ENCODE data around the gene SF3B4.
"Not testable (repeated sequence)": the region's sequence is repeated elsewhere in the genome, so short reads cannot be mapped to it uniquely, and the experiment has no call there.

Gene SF3B4

GRCh38 chr1:149963358-149963757 is 35.8 kb upstream of the SF3B4 start:
- TF ChIP-seq, protein P1, sequence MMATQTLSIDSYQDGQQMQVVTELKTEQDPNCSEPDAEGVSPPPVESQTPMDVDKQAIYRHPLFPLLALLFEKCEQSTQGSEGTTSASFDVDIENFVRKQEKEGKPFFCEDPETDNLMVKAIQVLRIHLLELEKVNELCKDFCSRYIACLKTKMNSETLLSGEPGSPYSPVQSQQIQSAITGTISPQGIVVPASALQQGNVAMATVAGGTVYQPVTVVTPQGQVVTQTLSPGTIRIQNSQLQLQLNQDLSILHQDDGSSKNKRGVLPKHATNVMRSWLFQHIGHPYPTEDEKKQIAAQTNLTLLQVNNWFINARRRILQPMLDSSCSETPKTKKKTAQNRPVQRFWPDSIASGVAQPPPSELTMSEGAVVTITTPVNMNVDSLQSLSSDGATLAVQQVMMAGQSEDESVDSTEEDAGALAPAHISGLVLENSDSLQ (IDR thresholded peaks at IDR 0.05): no peak
- no peak for TF ChIP-seq SP1 (IDR thresholded peaks at IDR 0.05)
- TF ChIP-seq FOXK2 (IDR thresholded peaks at IDR 0.05): no peak
- no peak for TF ChIP-seq ARNT (IDR thresholded peaks at IDR 0.05)
- TF ChIP-seq HDGF (IDR thresholded peaks at IDR 0.05; ENCODE audit: borderline replicate concordance): no peak
- no peak for TF ChIP-seq BHLHE40 (IDR thresholded peaks at IDR 0.05; ENCODE audit: borderline replicate concordance)
- TF ChIP-seq ZNF384 (IDR thresholded peaks at IDR 0.05): no peak
- TF ChIP-seq LEF1 (IDR thresholded peaks at IDR 0.05; ENCODE audit: borderline replicate concordance): no peak
- no peak for TF ChIP-seq CTBP1 (IDR thresholded peaks at IDR 0.05; ENCODE audit: borderline replicate concordance)
- TF ChIP-seq FOXA1 (IDR thresholded peaks at IDR 0.05): no peak
- TF ChIP-seq NFRKB (IDR thresholded peaks at IDR 0.05): no peak
- no peak for TF ChIP-seq SUZ12 (IDR thresholded peaks at IDR 0.05)
- no peak for TF ChIP-seq FOXM1 (IDR thresholded peaks at IDR 0.05; ENCODE audit: borderline replicate concordance)
- no peak for TF ChIP-seq TARDBP (IDR thresholded peaks at IDR 0.05)
- no peak for TF ChIP-seq ELF4 (IDR thresholded peaks at IDR 0.05)
- no peak for TF ChIP-seq L3MBTL2 (conservative IDR thresholded peaks at IDR 0.05)
- no peak for DNase-seq (ENCODE audit: extremely low spot score)
- CTCF ChIA-PET: no interaction called here
- POLR2A ChIA-PET: no interaction called here

GRCh38 chr1:149962736-149963135 is 35.1 kb upstream of the SF3B4 start:
- CTCF ChIA-PET: interaction anchor here (0.6 to 1.4 kb wide), 9 partner anchors 20 to 215 kb away, joined by 3 to 7 read pairs (median 4); no protein-coding TSS in a partner anchor
- no peak for DNase-seq (ENCODE audit: extremely low spot score)
- POLR2A ChIA-PET: interaction anchor here (1.4 kb wide), 1 partner anchor 76 kb away, joined by 7 read pairs; a partner anchor contains a TSS
- TF ChIP-seq LEF1 (IDR thresholded peaks at IDR 0.05; ENCODE audit: borderline replicate concordance) (no peak), ELF4 (IDR thresholded peaks at IDR 0.05) (no peak), ZNF384 (IDR thresholded peaks at IDR 0.05) (no peak), HDGF (IDR thresholded peaks at IDR 0.05; ENCODE audit: borderline replicate concordance) (no peak), NFRKB (IDR thresholded peaks at IDR 0.05) (no peak), SP1 (IDR thresholded peaks at IDR 0.05) (no peak), FOXA1 (IDR thresholded peaks at IDR 0.05) (no peak), TARDBP (IDR thresholded peaks at IDR 0.05) (no peak), FOXM1 (IDR thresholded peaks at IDR 0.05; ENCODE audit: borderline replicate concordance) (no peak), SUZ12 (IDR thresholded peaks at IDR 0.05) (no peak), ARNT (IDR thresholded peaks at IDR 0.05) (no peak), L3MBTL2 (conservative IDR thresholded peaks at IDR 0.05) (no peak), FOXK2 (IDR thresholded peaks at IDR 0.05) (no peak), CTBP1 (IDR thresholded peaks at IDR 0.05; ENCODE audit: borderline replicate concordance) (no peak), BHLHE40 (IDR thresholded peaks at IDR 0.05; ENCODE audit: borderline replicate concordance) (no peak)
- TF ChIP-seq, protein P1 (IDR thresholded peaks at IDR 0.05): no peak

DNA sequence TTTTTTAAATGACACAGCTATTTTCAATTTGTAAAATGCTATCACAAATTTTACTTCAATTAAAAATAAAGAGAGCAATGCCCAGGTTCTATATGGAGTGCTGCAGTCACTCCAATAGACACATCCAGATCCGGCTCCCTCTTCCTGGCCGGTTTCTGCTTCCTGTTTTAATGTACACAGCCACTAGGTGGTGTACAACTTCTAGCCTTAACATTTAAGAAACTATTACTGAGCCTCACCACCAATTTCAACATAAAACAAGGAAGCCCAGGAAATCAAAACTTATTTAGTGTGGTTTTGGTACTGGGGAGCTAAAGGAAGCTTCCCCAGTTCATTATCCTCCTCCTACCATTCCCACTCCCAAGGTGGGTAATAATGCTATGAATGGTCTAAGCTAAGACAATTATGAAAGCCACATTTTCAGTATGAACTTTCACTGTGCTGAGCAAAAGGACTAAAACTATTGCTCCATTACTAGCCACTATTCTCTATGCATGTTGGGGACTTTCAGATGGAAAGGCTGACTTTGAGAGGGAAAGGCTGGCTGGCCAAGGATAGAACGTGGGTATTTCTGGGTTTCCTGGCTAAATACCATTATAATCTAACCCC is 34.5 kb upstream of the SF3B4 start:
- ChIA-PET CTCF (interaction anchor here (0.6 to 1.4 kb wide), 9 partner anchors 20 to 216 kb away, joined by 3 to 7 read pairs (median 4); no protein-coding TSS in a partner anchor), POLR2A (interaction anchor here (1.4 kb wide), 1 partner anchor 75 kb away, joined by 7 read pairs; a partner anchor contains a TSS)
- TF ChIP-seq L3MBTL2 (conservative IDR thresholded peaks at IDR 0.05): no peak
- TF ChIP-seq FOXA1 (IDR thresholded peaks at IDR 0.05): no peak
- TF ChIP-seq HDGF (IDR thresholded peaks at IDR 0.05; ENCODE audit: borderline replicate concordance): no peak
- no peak for TF ChIP-seq FOXM1 (IDR thresholded peaks at IDR 0.05; ENCODE audit: borderline replicate concordance)
- TF ChIP-seq SUZ12 (IDR thresholded peaks at IDR 0.05): no peak
- no peak for TF ChIP-seq ARNT (IDR thresholded peaks at IDR 0.05)
- TF ChIP-seq SP1 (IDR thresholded peaks at IDR 0.05): no peak
- no peak for TF ChIP-seq FOXK2 (IDR thresholded peaks at IDR 0.05)
- no peak for TF ChIP-seq TARDBP (IDR thresholded peaks at IDR 0.05)
- no peak for TF ChIP-seq NFRKB (IDR thresholded peaks at IDR 0.05)
- DNase-seq (ENCODE audit: extremely low spot score): peak; percentile 71

DNA sequence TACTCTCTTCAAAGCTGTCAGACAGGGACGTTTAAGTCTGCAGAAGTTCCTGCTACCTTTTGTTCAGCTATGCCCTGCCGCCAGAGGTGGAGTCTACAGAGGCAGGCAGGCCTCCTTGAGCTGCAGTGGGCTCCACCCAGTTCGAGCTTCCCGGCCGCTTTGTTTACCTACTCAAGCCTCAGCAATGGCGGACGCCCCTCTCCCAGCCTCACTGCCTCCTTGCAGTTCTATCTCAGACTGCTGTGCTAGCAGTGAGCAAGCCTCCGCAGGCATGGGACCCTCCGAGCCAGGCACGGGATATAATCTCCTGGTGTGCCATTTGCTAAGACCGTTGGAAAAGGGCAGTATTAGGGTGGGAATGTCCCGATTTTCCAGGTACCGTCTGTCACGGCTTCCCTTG is 29.9 kb upstream of the SF3B4 start:
- POLR2A ChIA-PET; CTCF ChIA-PET; DNase-seq (ENCODE audit: extremely low spot score): not testable (repeated sequence)

- ChIA-PET POLR2A (interaction anchor here (0.6 to 1.0 kb wide), 2 partner anchors 61 to 64 kb away, joined by 3 to 4 read pairs; partner anchors contain the start of gene OTUD7B), CTCF (no interaction called here)
- no peak for DNase-seq (ENCODE audit: extremely low spot score)
- no peak for TF ChIP-seq SUZ12 (IDR thresholded peaks at IDR 0.05)
- TF ChIP-seq CTBP1 (IDR thresholded peaks at IDR 0.05; ENCODE audit: borderline replicate concordance): no peak
- no peak for TF ChIP-seq L3MBTL2 (conservative IDR thresholded peaks at IDR 0.05)
- TF ChIP-seq ZNF384 (IDR thresholded peaks at IDR 0.05): no peak
These were observed 22.3 kb upstream of the SF3B4 start for GRCh38 chr1:149949911-149950310.

DNA sequence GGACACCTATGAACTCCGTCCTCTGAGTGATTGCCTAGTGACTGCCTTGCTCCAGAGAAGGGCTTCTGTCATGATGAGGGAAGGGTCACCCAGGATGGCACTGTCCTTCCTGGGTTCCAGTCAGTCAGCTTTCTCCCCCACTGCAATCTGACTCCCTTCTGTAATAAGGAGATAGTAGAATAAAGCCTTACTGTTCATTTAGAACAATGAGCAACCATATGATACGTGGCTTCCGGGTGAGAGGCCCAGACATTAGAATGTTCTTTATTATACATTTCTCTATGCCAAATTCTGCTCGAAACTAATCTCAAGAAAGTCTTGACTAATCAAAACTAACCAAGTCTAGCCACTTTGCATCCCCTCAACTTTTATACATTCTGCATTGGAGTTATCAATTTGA is 17.6 kb upstream of the SF3B4 start:
- ChIA-PET POLR2A (interaction anchor here (2.9 kb wide), 1 partner anchor 58 kb away, joined by 18 read pairs; a partner anchor contains a TSS), CTCF (no interaction called here)
- no peak for DNase-seq (ENCODE audit: extremely low spot score)
- TF ChIP-seq CTBP1 (IDR thresholded peaks at IDR 0.05; ENCODE audit: borderline replicate concordance) (no peak), SUZ12 (IDR thresholded peaks at IDR 0.05) (no peak), ZNF384 (IDR thresholded peaks at IDR 0.05) (no peak), ELF4 (IDR thresholded peaks at IDR 0.05) (no peak), L3MBTL2 (conservative IDR thresholded peaks at IDR 0.05) (no peak), ARNT (IDR thresholded peaks at IDR 0.05) (no peak), SP1 (IDR thresholded peaks at IDR 0.05) (no peak), HDGF (IDR thresholded peaks at IDR 0.05; ENCODE audit: borderline replicate concordance) (no peak), FOXM1 (IDR thresholded peaks at IDR 0.05; ENCODE audit: borderline replicate concordance) (no peak), FOXA1 (IDR thresholded peaks at IDR 0.05) (no peak), LEF1 (IDR thresholded peaks at IDR 0.05; ENCODE audit: borderline replicate concordance) (no peak), NFRKB (IDR thresholded peaks at IDR 0.05) (no peak), BHLHE40 (IDR thresholded peaks at IDR 0.05; ENCODE audit: borderline replicate concordance) (no peak), FOXK2 (IDR thresholded peaks at IDR 0.05) (no peak), TARDBP (IDR thresholded peaks at IDR 0.05) (no peak)
- TF ChIP-seq, protein P1 (IDR thresholded peaks at IDR 0.05): no peak

All from HEK293T (cell line).